Measurements from ENCODE around the gene LSAMP.

LSAMP gene

GRCh38 chr3:116350119-116350733 lies 95.1 kb downstream of the LSAMP start:
- Mint-ChIP-seq H3K36me3 (ENCODE audit: low read depth) (no peaks in the 10 kb centered on the region), H3K9me3 (peaks cover under 1% of the 10 kb centered on the region), H3K27ac (no peak overlapping the region), H3K4me1 (peaks cover 11% of the 10 kb centered on the region), H3K4me3 (no peak overlapping the region), H3K27me3 (ENCODE audit: low read depth, poor library complexity) (no peaks in the 10 kb centered on the region)
- no peak for DNase-seq
- no peak for TF ChIP-seq CTCF (IDR thresholded peaks at IDR 0.05)

GRCh38 chr3:116348216-116348615 lies 97.1 kb downstream of the LSAMP start:
- H3K4me1 Mint-ChIP-seq, result peaks cover 11% of the 10 kb centered on the region
- no peaks in the 10 kb centered on the region for H3K9me3 Mint-ChIP-seq
- H3K27me3 Mint-ChIP-seq (ENCODE audit: low read depth, poor library complexity), result no peaks in the 10 kb centered on the region
- H3K4me3 Mint-ChIP-seq, result no peak overlapping the region
- no peaks in the 10 kb centered on the region for H3K36me3 Mint-ChIP-seq (ENCODE audit: low read depth)
- TF ChIP-seq CTCF (IDR thresholded peaks at IDR 0.05), result no peak
- DNase-seq, result no peak
- no peak overlapping the region for H3K27ac Mint-ChIP-seq

GRCh38 chr3:116342499-116342898 lies 102.8 kb downstream of the LSAMP start:
- no peak for DNase-seq
- Mint-ChIP-seq H3K4me3 (no peak overlapping the region), H3K4me1 (peaks cover 6% of the 10 kb centered on the region), H3K36me3 (ENCODE audit: low read depth) (no peaks in the 10 kb centered on the region), H3K27me3 (ENCODE audit: low read depth, poor library complexity) (no peaks in the 10 kb centered on the region), H3K9me3 (no peaks in the 10 kb centered on the region), H3K27ac (no peak overlapping the region)
- TF ChIP-seq CTCF (IDR thresholded peaks at IDR 0.05), result no peak

GRCh38 chr3:116341899-116342298 lies 103.4 kb downstream of the LSAMP start:
- DNase-seq, result no peak
- no peak overlapping the region for H3K27ac Mint-ChIP-seq
- no peaks in the 10 kb centered on the region for H3K27me3 Mint-ChIP-seq (ENCODE audit: low read depth, poor library complexity)
- H3K9me3 Mint-ChIP-seq, result no peaks in the 10 kb centered on the region
- no peak for TF ChIP-seq CTCF (IDR thresholded peaks at IDR 0.05)
- peaks cover 6% of the 10 kb centered on the region for H3K4me1 Mint-ChIP-seq
- no peak overlapping the region for H3K4me3 Mint-ChIP-seq
- no peaks in the 10 kb centered on the region for H3K36me3 Mint-ChIP-seq (ENCODE audit: low read depth)

GRCh38 chr3:116341381-116341780 lies 103.9 kb downstream of the LSAMP start:
- Mint-ChIP-seq H3K4me3 (no peak overlapping the region), H3K36me3 (ENCODE audit: low read depth) (no peaks in the 10 kb centered on the region), H3K27ac (no peak overlapping the region), H3K4me1 (peaks cover 6% of the 10 kb centered on the region), H3K9me3 (no peaks in the 10 kb centered on the region), H3K27me3 (ENCODE audit: low read depth, poor library complexity) (no peaks in the 10 kb centered on the region)
- no peak for TF ChIP-seq CTCF (IDR thresholded peaks at IDR 0.05)
- DNase-seq, result no peak

GRCh38 chr3:116340680-116341216 lies 104.5 kb downstream of the LSAMP start:
- Mint-ChIP-seq H3K4me1 (peaks cover 6% of the 10 kb centered on the region), H3K4me3 (no peak overlapping the region), H3K27ac (no peak overlapping the region), H3K36me3 (ENCODE audit: low read depth) (no peaks in the 10 kb centered on the region), H3K9me3 (no peaks in the 10 kb centered on the region), H3K27me3 (ENCODE audit: low read depth, poor library complexity) (no peaks in the 10 kb centered on the region)
- TF ChIP-seq CTCF (IDR thresholded peaks at IDR 0.05), result no peak
- no peak for DNase-seq
